Measurements from ENCODE around the gene BUD23. TPM values are rescaled to one million over a fixed set of nuclear protein-coding genes. Genes with fewer than 3 reads are reported as not detected.
"Not testable (repeated sequence)": the region's sequence is repeated elsewhere in the genome, so short reads cannot be mapped to it uniquely, and the experiment has no call there.

The BUD23 gene
- total and polyA plus RNA-seq, 2 donors (not counting 3 experiments of a cell fraction or from before 2014, with no cell fraction given) = 62.1 to 64.6 TPM

- Histone ChIP-seq H2AFZ (ENCODE audit: low read depth, low read length) (no peak overlapping the region), H3K79me2 (ENCODE audit: control insufficient read depth, insufficient read depth, low read length) (peaks cover 22% of the 10 kb centered on the region), H3K9ac (replicated peaks; ENCODE audit: extremely low read depth, insufficient read depth, low read length) (no peak overlapping the region), H3K9me1 (replicated peaks; ENCODE audit: control insufficient read depth, extremely low read depth, insufficient read depth, low read length) (no peaks in the 10 kb centered on the region), H3K4me1 (ENCODE audit: control insufficient read depth, extremely low read depth, insufficient read depth, low read length) (peaks cover 22% of the 10 kb centered on the region), H3K27ac (ENCODE audit: insufficient read depth, low read depth, low read length) (no peak overlapping the region), H3K36me3 (ENCODE audit: control insufficient read depth in 2 of 2, extremely low read depth in 1 of 2, insufficient read depth in 2 of 2, low read length in 2 of 2) (no peaks in the 10 kb centered on the region), H3K9me3 (replicated peaks; ENCODE audit: control insufficient read depth, insufficient read depth, low read length) (no peaks in the 10 kb centered on the region), H3K4me3 (replicated peaks in 1 of 3; ENCODE audit: insufficient read depth in 1 of 3, low read depth in 1 of 3, low read length in 3 of 3) (no peak overlapping the region), H3K27me3 (ENCODE audit: control insufficient read depth in 2 of 2, insufficient read depth in 2 of 2, low read length in 2 of 2) (no peaks in the 10 kb centered on the region), H3K4me2 (ENCODE audit: insufficient read depth, low read length) (no peak overlapping the region), H4K20me1 (replicated peaks; ENCODE audit: control insufficient read depth, extremely low read depth, insufficient read depth, low read length) (no peaks in the 10 kb centered on the region)
- intact Hi-C loops (cut with micrococcal nuclease) (no loop called here), dilution Hi-C loops (cut with MboI; ENCODE audit: extremely low pct_ligation_motif_present, low sequenced_read_pairs) (no loop called here)
- FAIRE-seq = no peak
- no peak for DNase-seq (ENCODE audit: low read depth, low spot score)
- ChIA-PET POLR2A (no interaction called here), CTCF (interaction anchor here (1.0 to 8.6 kb wide), 3 partner anchors 11 to 111 kb away, joined by 5 to 270 read pairs (median 6); no protein-coding TSS in a partner anchor)
- no TSS peak for BruUV-seq (replicated peaks)
- TF ChIP-seq JUN (IDR thresholded peaks at IDR 0.05; ENCODE audit: borderline replicate concordance, insufficient read depth, insufficient read length, low read depth) (no peak), POLR2A (IDR thresholded peaks at IDR 0.05; ENCODE audit: low read depth, low read length) (no peak), GATA2 (IDR thresholded peaks at IDR 0.05; ENCODE audit: insufficient read depth, insufficient read length, low read depth, low read length) (no peak), EZH2 (IDR thresholded peaks at IDR 0.05; ENCODE audit: borderline replicate concordance, low read depth, low read length, severe bottlenecking) (no peak), CTCF (IDR thresholded peaks at IDR 0.05; ENCODE audit: extremely low read depth in 1 of 2, insufficient read depth in 1 of 2, low read depth in 1 of 2, low read length in 2 of 2) (no peak), FOS (IDR thresholded peaks at IDR 0.05; ENCODE audit: borderline replicate concordance, insufficient read depth, low read length) (no peak), POLR2AphosphoS5 (IDR thresholded peaks at IDR 0.05; ENCODE audit: insufficient read depth, low read depth, low read length) (no peak), MAX (IDR thresholded peaks at IDR 0.05; ENCODE audit: insufficient read depth, insufficient read length) (no peak), MYC (IDR thresholded peaks at IDR 0.05; ENCODE audit: low read depth, low read length) (no peak)
These were observed 38.0 kb downstream of the BUD23 start for GRCh38 chr7:73721377-73721817.

GRCh38 chr7:73722182-73722581 is 38.8 kb downstream of the BUD23 start:
- intact Hi-C loops (cut with micrococcal nuclease); H3K27ac ChIP-seq (ENCODE audit: insufficient read depth, low read depth, low read length); H2AFZ ChIP-seq (ENCODE audit: low read depth, low read length); BruUV-seq (replicated peaks); H3K4me3 ChIP-seq (replicated peaks in 1 of 3; ENCODE audit: insufficient read depth in 1 of 3, low read depth in 1 of 3, low read length in 3 of 3); H3K9me1 ChIP-seq (replicated peaks; ENCODE audit: control insufficient read depth, extremely low read depth, insufficient read depth, low read length); H3K36me3 ChIP-seq (ENCODE audit: control insufficient read depth in 2 of 2, extremely low read depth in 1 of 2, insufficient read depth in 2 of 2, low read length in 2 of 2); H3K9ac ChIP-seq (replicated peaks; ENCODE audit: extremely low read depth, insufficient read depth, low read length); H3K4me2 ChIP-seq (ENCODE audit: insufficient read depth, low read length); FAIRE-seq; DNase-seq (ENCODE audit: low read depth, low spot score); H3K27me3 ChIP-seq (ENCODE audit: control insufficient read depth in 2 of 2, insufficient read depth in 2 of 2, low read length in 2 of 2); dilution Hi-C loops (cut with MboI; ENCODE audit: extremely low pct_ligation_motif_present, low sequenced_read_pairs); POLR2A ChIA-PET; H3K9me3 ChIP-seq (replicated peaks; ENCODE audit: control insufficient read depth, insufficient read depth, low read length); H4K20me1 ChIP-seq (replicated peaks; ENCODE audit: control insufficient read depth, extremely low read depth, insufficient read depth, low read length): not testable (repeated sequence)
- Histone ChIP-seq H3K4me1 (ENCODE audit: control insufficient read depth, extremely low read depth, insufficient read depth, low read length) (peaks cover 15% of the 10 kb centered on the region), H3K79me2 (ENCODE audit: control insufficient read depth, insufficient read depth, low read length) (peaks cover 14% of the 10 kb centered on the region)
- CTCF ChIA-PET = interaction anchor here (1.0 to 8.6 kb wide), 3 partner anchors 10 to 111 kb away, joined by 5 to 270 read pairs (median 6); no protein-coding TSS in a partner anchor

All from endothelial cell of umbilical vein (primary cell).